SK-MEL-5 (cell line): Measurements from ENCODE around the gene CHST5. TPM values are rescaled to one million over a fixed set of nuclear protein-coding genes. Genes with fewer than 3 reads are reported as not detected.

Experiments
- DNase-seq: peaks from one replicate; pipeline ENCODE4 v3.0.0-alpha.2; 2016; ENCODE audit warnings: low read depth, low spot score
- in situ Hi-C: cut with HindIII; loops from 2 replicates; pipeline ENCODE4 v1.10.0; 2016; ENCODE audit warnings: low sequenced_read_pairs, high pct_unique_total_duplicates, low pct_unique_long_range_greater_than_20kb
- total RNA-seq: library from RNA; depleted of rRNA; stranded (reverse); fragments of >200 nt; shearing (Covaris generic); gene quantifications from 2 replicates; pipeline ENCODE4 v1.2.3, GENCODE V29; 2014; rRNA removed

The CHST5 gene
- total RNA-seq, 1 experiment from 2014 or later, result 0.08 TPM

GRCh38 chr16:75488322-75488721 is 47.6 kb downstream of the CHST5 start:
- in situ Hi-C loops, result no loop called here
- no peak for DNase-seq

- in situ Hi-C loops, result no loop called here
- no peak for DNase-seq
Measured at GRCh38 chr16:75486676-75487313, 49.1 kb downstream of the CHST5 start.

GRCh38 chr16:75486014-75486675 is 49.8 kb downstream of the CHST5 start:
- in situ Hi-C loops, result no loop called here
- DNase-seq, result no peak

DNA sequence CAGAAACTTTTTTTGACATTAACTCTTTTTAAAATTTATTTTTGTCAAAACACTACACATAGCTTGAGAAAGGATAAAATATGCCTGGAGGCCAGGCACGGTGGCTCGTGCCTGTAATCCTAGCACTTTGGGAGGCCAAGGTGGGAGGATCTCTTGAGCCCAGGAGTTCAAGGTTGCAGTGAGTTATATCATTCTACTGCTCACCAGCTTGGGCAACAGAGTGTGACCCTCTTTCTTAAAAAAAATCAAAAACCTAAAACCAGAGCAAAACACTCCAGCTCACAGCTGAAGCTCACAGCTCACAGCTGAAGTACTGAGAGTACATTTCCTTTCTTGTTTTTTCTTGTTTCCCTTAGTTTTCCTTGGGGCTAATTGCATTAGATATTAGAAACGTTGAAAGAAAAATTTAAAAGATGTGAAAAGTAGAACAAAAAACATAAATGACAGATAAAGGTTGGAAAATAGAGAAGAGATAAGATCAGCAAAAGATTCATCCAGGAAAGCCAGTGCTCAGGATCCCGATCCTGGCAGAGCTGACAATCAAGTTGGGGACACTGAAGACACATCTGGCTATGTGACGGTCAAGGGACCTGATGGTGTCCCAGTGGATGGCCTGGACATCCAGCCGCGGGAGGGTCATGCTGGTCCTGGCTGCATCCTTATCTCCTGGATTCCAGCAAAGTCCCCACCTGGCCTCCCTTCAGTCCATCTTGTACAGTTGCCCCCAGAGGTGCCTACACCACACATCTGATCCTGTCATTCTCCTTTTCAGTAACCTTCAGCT is 50.5 kb downstream of the CHST5 start:
- in situ Hi-C loops, result no loop called here
- DNase-seq, result no peak

DNA sequence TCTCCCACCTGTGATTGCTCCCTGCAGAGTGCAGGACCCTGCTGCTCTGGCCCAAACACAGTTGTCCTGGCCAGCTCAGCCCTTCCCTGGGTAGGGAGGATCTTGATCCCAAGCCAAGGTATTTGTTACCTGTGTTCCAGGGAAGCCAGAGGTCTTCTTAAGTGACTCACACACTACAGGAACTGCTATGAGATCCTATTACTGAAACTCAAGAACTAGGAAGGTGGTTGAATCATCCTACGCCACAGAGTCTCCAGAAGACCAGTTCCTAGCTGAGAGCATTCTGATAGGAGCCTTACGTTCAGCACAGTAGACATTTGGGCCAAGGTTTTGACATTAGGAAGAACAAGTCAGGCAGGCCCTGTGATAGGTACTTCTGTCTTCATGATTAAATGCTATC is 52.7 kb downstream of the CHST5 start:
- no peak for DNase-seq
- in situ Hi-C loops, result no loop called here

DNA sequence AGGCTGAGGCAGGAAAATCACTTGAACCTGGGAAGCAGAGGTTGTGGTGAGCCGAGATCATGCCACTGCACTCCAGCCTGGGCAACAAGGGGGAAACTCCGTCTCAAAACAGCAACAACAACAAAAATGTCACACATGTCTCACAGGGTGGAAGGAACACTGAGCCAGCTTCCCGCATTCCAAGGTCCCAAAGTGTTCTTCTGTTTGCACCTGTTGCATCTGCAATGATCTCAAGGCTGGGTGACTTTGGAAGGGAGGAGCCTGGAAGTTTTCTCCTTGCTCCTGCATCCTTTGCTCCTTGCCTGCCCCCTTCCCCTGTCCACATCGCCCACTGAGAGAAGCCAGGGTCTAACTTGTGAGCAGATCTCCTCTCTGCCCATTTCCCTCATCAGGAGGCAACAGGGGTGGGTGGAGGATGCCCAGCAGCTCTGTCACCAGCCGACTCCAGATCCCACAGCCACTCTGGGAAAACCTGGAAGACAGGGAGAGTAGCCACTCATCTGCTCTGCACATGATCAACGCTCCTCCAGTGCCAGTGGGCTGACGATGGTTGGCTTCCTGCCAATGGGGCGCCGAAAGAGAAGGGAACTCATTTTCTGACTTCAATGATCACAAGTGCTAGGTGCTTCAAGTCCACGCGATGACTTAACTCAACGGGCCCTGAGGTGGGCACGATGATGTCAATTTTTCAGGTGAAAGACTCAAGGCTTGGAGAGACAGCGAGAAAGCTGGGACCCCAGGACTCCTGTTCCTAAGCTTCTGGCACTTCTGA is 53.3 kb downstream of the CHST5 start:
- in situ Hi-C loops, result no loop called here
- DNase-seq, result no peak

- DNase-seq, result peak; percentile 40
- in situ Hi-C loops, result no loop called here
Measured at GRCh38 chr16:75481475-75481874, 54.4 kb downstream of the CHST5 start.

DNA sequence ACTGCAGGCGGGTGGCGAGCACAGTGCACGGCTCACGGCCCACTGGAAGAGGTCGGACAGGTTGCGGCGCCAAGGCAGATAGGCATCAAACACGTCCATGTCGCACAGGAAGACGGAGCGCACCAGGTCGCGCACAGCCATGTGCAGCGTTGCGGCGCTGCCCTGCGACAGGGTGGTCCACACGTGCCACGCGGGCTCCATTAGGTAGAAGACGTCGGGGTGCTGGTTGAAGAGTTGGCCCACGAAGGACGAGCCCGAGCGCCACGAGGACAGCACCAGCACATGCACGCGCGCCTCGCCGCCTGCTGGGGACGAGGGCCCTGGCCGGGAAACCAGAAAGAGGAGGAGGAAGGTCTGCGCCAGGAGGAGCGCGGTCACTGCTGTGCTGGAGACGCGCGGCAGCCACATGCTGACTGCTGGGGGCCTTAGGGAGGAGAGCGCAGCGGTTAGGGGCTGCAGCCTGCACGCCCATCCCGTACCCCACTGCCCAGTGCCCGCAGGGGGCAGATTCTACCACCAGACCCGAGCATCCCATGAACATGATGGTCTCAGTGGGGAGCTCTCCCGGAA is 56.4 kb downstream of the CHST5 start:
- in situ Hi-C loops, result no loop called here
- DNase-seq, result no peak

Other genes starting within 250 kb of the CHST5 start
- gene CFDP1, start 102.6 kb downstream of the CHST5 start, total RNA-seq, result 24.8 and 25.1 TPM in 2 replicates
- gene TMEM170A, start 71.4 kb downstream of the CHST5 start, total RNA-seq, result 18.1 and 19.3 TPM in 2 replicates
- gene CHST6, start 40.7 kb downstream of the CHST5 start, total RNA-seq, result 10.2 and 11.0 TPM in 2 replicates
- gene TMEM231, start 20.1 kb upstream of the CHST5 start, total RNA-seq, result 9.2 and 10.7 TPM in 2 replicates
- 48.7 and 50.5 TPM in 2 replicates for gene GABARAPL2, start 30.3 kb upstream of the CHST5 start, total RNA-seq
- gene ADAT1, start 87.2 kb upstream of the CHST5 start, total RNA-seq, result 56.3 and 78.9 TPM in 2 replicates
- gene KARS1, start 111.6 kb upstream of the CHST5 start, total RNA-seq, result 230 and 243 TPM in 2 replicates
- 36.3 and 41.9 TPM in 2 replicates for gene TERF2IP, start 111.7 kb upstream of the CHST5 start, total RNA-seq
- gene CPHXL2, start 140.9 kb upstream of the CHST5 start, total RNA-seq, result not detected in 2 replicates
- not detected in 2 replicates for gene DUXB, start 165.4 kb upstream of the CHST5 start, total RNA-seq
- not detected in 2 replicates for gene CPHXL, start 190.4 kb upstream of the CHST5 start, total RNA-seq